HPDE6-E6E7 (cell line): ENCODE measurements around the gene FNBP1L.

Source experiments
- DNase-seq: peaks from one replicate; pipeline ENCODE4 v3.0.0; 2011; ENCODE audit warnings: missing footprints; ENCODE audit errors: extremely low spot score

FNBP1L gene

GRCh38 chr1:93592551-93592949, 144.6 kb downstream of the FNBP1L start:
- no peak for DNase-seq

GRCh38 chr1:93593854-93594602, 146.1 kb downstream of the FNBP1L start:
- DNase-seq = no peak

- no peak for DNase-seq
These were observed 146.6 kb downstream of the FNBP1L start for GRCh38 chr1:93594603-93594880.

GRCh38 chr1:93595266-93595665, 147.3 kb downstream of the FNBP1L start:
- DNase-seq = no peak

- DNase-seq = no peak
These were observed 147.8 kb downstream of the FNBP1L start for GRCh38 chr1:93595743-93596142.

GRCh38 chr1:93596329-93597089, 148.6 kb downstream of the FNBP1L start:
- DNase-seq = no peak

GRCh38 chr1:93597709-93598108, 149.8 kb downstream of the FNBP1L start:
- DNase-seq = no peak

- DNase-seq = no peak
These were observed 150.5 kb downstream of the FNBP1L start for GRCh38 chr1:93598396-93598795.

- DNase-seq = no peak
These were observed 151.0 kb downstream of the FNBP1L start for GRCh38 chr1:93598861-93599439.

- DNase-seq = no peak
These were observed 151.6 kb downstream of the FNBP1L start for GRCh38 chr1:93599479-93599878.

GRCh38 chr1:93600663-93601062, 152.7 kb downstream of the FNBP1L start:
- no peak for DNase-seq

- no peak for DNase-seq
These were observed 153.8 kb downstream of the FNBP1L start for GRCh38 chr1:93601686-93602085.

GRCh38 chr1:93602101-93602500, 154.2 kb downstream of the FNBP1L start:
- no peak for DNase-seq

GRCh38 chr1:93603106-93603505, 155.2 kb downstream of the FNBP1L start:
- DNase-seq = no peak

GRCh38 chr1:93603601-93604000, 155.7 kb downstream of the FNBP1L start:
- DNase-seq = no peak
